Measurements from ENCODE around the gene USP36.

GRCh38 chr17:78872486-78872885 is 31.9 kb upstream of the USP36 start:
- TF ChIP-seq CTCF (IDR thresholded peaks at IDR 0.05) (no peak), POLR2AphosphoS5 (IDR thresholded peaks at IDR 0.05; ENCODE audit: low read depth, low read length) (no peak)
